Caco-2 (cell line): ENCODE results near the gene TMC6. TPM values are rescaled to one million over a fixed set of nuclear protein-coding genes. Genes with fewer than 3 reads are reported as not detected.
"Not testable (repeated sequence)": the region's sequence is repeated elsewhere in the genome, so short reads cannot be mapped to it uniquely, and the experiment has no call there.

ENCODE experiments used
- BruUV-seq: library from RNA; stranded (reverse); fragments of 400-500 nt; replicated peaks from 2 replicates; lab custom pipeline; 2021; lab: Mats Ljungman, UMichigan
- CTCF ChIA-PET: fragments of 300-600 bp; sonication (Branson Sonifier 250); formaldehyde crosslinking; loops from one replicate; lab custom pipeline; 2022; ENCODE audit warnings: antibody characterized with exemption; lab: Charles Lee
- POLR2A ChIA-PET: fragments of 300-600 bp; sonication (Branson Sonifier 250); formaldehyde crosslinking; loops from one replicate; lab custom pipeline; 2022; ENCODE audit warnings: antibody characterized with exemption; lab: Charles Lee
- DNase-seq, 2 experiments: peaks; one replicate each; pipeline versions ENCODE4 v3.0.0 to v3.0.0-alpha.2; 2020 to 2022
- H3K27me3 ChIP-seq: replicated peaks from 2 replicates; pipeline ENCODE4 v1.6.0; 2011; ENCODE audit warnings: low read length; ENCODE audit not compliant: control insufficient read depth, insufficient read depth
- H3K36me3 ChIP-seq: 2 replicates; pipeline ENCODE4 v1.5.1; 2011; ENCODE audit warnings: low read length; ENCODE audit not compliant: control insufficient read depth, insufficient read depth
- H3K4me1 ChIP-seq: fragments of 250-450 bp; sonication (Bioruptor Pico); 2 replicates; pipeline ENCODE4 v1.5.1; 2020; ENCODE audit warnings: mild to moderate bottlenecking
- H3K4me3 ChIP-seq: 2 replicates; pipeline ENCODE4 v1.5.1; 2011; ENCODE audit warnings: low read depth, mild to moderate bottlenecking, control low read depth, low read length
- H3K9me3 ChIP-seq: fragments of 250-450 bp; sonication (Bioruptor Pico); 2 replicates; pipeline ENCODE4 v1.5.1; 2020; ENCODE audit warnings: mild to moderate bottlenecking, moderate library complexity
- H3K27ac Mint-ChIP-seq: one replicate; pipeline ENCODE4 v1.8.0; 2022; ENCODE audit warnings: mixed read lengths; ENCODE audit not compliant: unreplicated experiment
- H3K27me3 Mint-ChIP-seq: one replicate; pipeline ENCODE4 v1.8.0; 2022; ENCODE audit warnings: mixed read lengths; ENCODE audit not compliant: insufficient read depth, unreplicated experiment
- H3K36me3 Mint-ChIP-seq: one replicate; pipeline ENCODE4 v1.8.0; 2022; ENCODE audit warnings: mild to moderate bottlenecking, mixed read lengths; ENCODE audit not compliant: insufficient read depth, unreplicated experiment
- H3K4me1 Mint-ChIP-seq: one replicate; pipeline ENCODE4 v1.8.0; 2022; ENCODE audit warnings: low read depth, mixed read lengths; ENCODE audit not compliant: unreplicated experiment
- H3K4me3 Mint-ChIP-seq: one replicate; pipeline ENCODE4 v1.8.0; 2022; ENCODE audit warnings: mild to moderate bottlenecking, moderate library complexity, mixed read lengths; ENCODE audit not compliant: unreplicated experiment
- H3K9me3 Mint-ChIP-seq: one replicate; pipeline ENCODE4 v1.8.0; 2022; ENCODE audit warnings: mixed read lengths; ENCODE audit not compliant: unreplicated experiment
- CTCF ChIP-seq, 2 experiments: fragments of 200-600 bp in 1 of 2; IDR thresholded peaks; 1 replicate in 1 of 2; 2 replicates in 1 of 2; pipeline versions ENCODE4 v1.5.1 to v1.8.0; 2011 to 2022; ENCODE audit warnings: antibody characterized with exemption in 1 of 2, control low read depth in 1 of 2, inconsistent platforms in 1 of 2, low read depth in 1 of 2, low read length in 1 of 2, mild to moderate bottlenecking in 1 of 2, moderate library complexity in 1 of 2; ENCODE audit not compliant: insufficient read depth in 1 of 2, severe bottlenecking in 1 of 2, unreplicated experiment in 1 of 2
- intact Hi-C: fragments of 100-400 bp; cut with micrococcal nuclease; formaldehyde crosslinking; loops from one replicate; pipeline ENCODE4 v1.10.0; 2022; ENCODE audit not compliant: unreplicated experiment
- total RNA-seq: library from RNA; stranded (reverse); gene quantifications from 2 replicates; pipeline ENCODE4 v1.2.3, GENCODE V29; 2022

Gene TMC6
- total RNA-seq, 1 experiment from 2014 or later: 77.7 TPM

GRCh38 chr17:78118801-78119241, 9.7 kb downstream of the TMC6 start:
- ChIA-PET POLR2A (no interaction called here), CTCF (no interaction called here)
- Mint-ChIP-seq H3K36me3 (peaks cover 19% of the 10 kb centered on the region), H3K9me3 (no peaks in the 10 kb centered on the region), H3K27ac (no peak overlapping the region), H3K4me1 (no peaks in the 10 kb centered on the region), H3K27me3 (no peaks in the 10 kb centered on the region), H3K4me3 (no peak overlapping the region)
- no peaks in the 10 kb centered on the region for H3K27me3 ChIP-seq
- peaks cover 2% of the 10 kb centered on the region; the same call in 1 of the 2 replicates for H3K36me3 ChIP-seq
- intact Hi-C loops: no loop called here
- DNase-seq: no peak
- no peak overlapping the region for H3K4me3 ChIP-seq
- TF ChIP-seq CTCF (IDR thresholded peaks at IDR 0.05; ENCODE audit: insufficient read depth in 1 of 2, low read depth in 1 of 2, low read length in 1 of 2, severe bottlenecking in 1 of 2, unreplicated experiment in 1 of 2): no peak
- BruUV-seq: no TSS peak
- H3K9me3 ChIP-seq: no peaks in the 10 kb centered on the region
- H3K4me1 ChIP-seq: no peaks in the 10 kb centered on the region

- TF ChIP-seq CTCF (IDR thresholded peaks at IDR 0.05; ENCODE audit: insufficient read depth in 1 of 2, low read depth in 1 of 2, low read length in 1 of 2, severe bottlenecking in 1 of 2, unreplicated experiment in 1 of 2): peak; percentile 50 to 60
- Mint-ChIP-seq H3K4me3 (no peak overlapping the region), H3K27ac (no peak overlapping the region), H3K27me3 (no peaks in the 10 kb centered on the region), H3K36me3 (peaks cover 19% of the 10 kb centered on the region), H3K4me1 (peaks cover 5% of the 10 kb centered on the region), H3K9me3 (no peaks in the 10 kb centered on the region)
- intact Hi-C loops: no loop called here
- peaks cover 1% of the 10 kb centered on the region for H3K36me3 ChIP-seq
- no peak overlapping the region for H3K4me3 ChIP-seq
- ChIA-PET POLR2A (no interaction called here), CTCF (no interaction called here)
- H3K4me1 ChIP-seq: peaks cover 4% of the 10 kb centered on the region; the same call in 1 of the 2 replicates
- H3K27me3 ChIP-seq: no peaks in the 10 kb centered on the region
- no TSS peak for BruUV-seq
- peak in 1 of 2 experiments; percentile 57 for DNase-seq
- no peaks in the 10 kb centered on the region for H3K9me3 ChIP-seq
Measured at GRCh38 chr17:78117027-78117981, 11.3 kb downstream of the TMC6 start.

GRCh38 chr17:78116411-78116810, 12.1 kb downstream of the TMC6 start:
- intact Hi-C loops: no loop called here
- no peak for DNase-seq
- H3K4me1 ChIP-seq: peaks cover 4% of the 10 kb centered on the region; the same call in 1 of the 2 replicates
- ChIA-PET POLR2A (no interaction called here), CTCF (no interaction called here)
- Mint-ChIP-seq H3K9me3 (no peaks in the 10 kb centered on the region), H3K4me3 (no peak overlapping the region), H3K36me3 (peaks cover 13% of the 10 kb centered on the region), H3K27ac (no peak overlapping the region), H3K4me1 (peaks cover 6% of the 10 kb centered on the region), H3K27me3 (no peaks in the 10 kb centered on the region)
- H3K4me3 ChIP-seq: no peak overlapping the region
- peaks cover 1% of the 10 kb centered on the region for H3K36me3 ChIP-seq
- no peaks in the 10 kb centered on the region for H3K27me3 ChIP-seq
- TF ChIP-seq CTCF (IDR thresholded peaks at IDR 0.05; ENCODE audit: insufficient read depth in 1 of 2, low read depth in 1 of 2, low read length in 1 of 2, severe bottlenecking in 1 of 2, unreplicated experiment in 1 of 2): no peak
- H3K9me3 ChIP-seq: no peaks in the 10 kb centered on the region
- no TSS peak for BruUV-seq

GRCh38 chr17:78115803-78116202, 12.8 kb downstream of the TMC6 start:
- CTCF ChIA-PET, H3K27ac Mint-ChIP-seq, H3K27me3 ChIP-seq, H3K9me3 ChIP-seq, BruUV-seq, H3K36me3 ChIP-seq, H3K4me1 Mint-ChIP-seq, H3K4me3 ChIP-seq, H3K27me3 Mint-ChIP-seq, POLR2A ChIA-PET, H3K4me3 Mint-ChIP-seq, H3K4me1 ChIP-seq, intact Hi-C loops, H3K9me3 Mint-ChIP-seq: not testable (repeated sequence)
- H3K36me3 Mint-ChIP-seq: peaks cover 18% of the 10 kb centered on the region
- peak in 1 of 2 experiments; percentile 43 for DNase-seq
